Measurements from ENCODE around the gene GLRX3. TPM values are rescaled to one million over a fixed set of nuclear protein-coding genes. Genes with fewer than 3 reads are reported as not detected.

Gene GLRX3
- total RNA-seq, result 40.7 and 46.4 TPM in 2 replicates

GRCh38 chr10:130136226-130137089 is at the start of gene GLRX3:
GLRX3 (plus strand) TSS chr10:130136391; CDS start chr10:130136421, 30 bp downstream.

DNA sequence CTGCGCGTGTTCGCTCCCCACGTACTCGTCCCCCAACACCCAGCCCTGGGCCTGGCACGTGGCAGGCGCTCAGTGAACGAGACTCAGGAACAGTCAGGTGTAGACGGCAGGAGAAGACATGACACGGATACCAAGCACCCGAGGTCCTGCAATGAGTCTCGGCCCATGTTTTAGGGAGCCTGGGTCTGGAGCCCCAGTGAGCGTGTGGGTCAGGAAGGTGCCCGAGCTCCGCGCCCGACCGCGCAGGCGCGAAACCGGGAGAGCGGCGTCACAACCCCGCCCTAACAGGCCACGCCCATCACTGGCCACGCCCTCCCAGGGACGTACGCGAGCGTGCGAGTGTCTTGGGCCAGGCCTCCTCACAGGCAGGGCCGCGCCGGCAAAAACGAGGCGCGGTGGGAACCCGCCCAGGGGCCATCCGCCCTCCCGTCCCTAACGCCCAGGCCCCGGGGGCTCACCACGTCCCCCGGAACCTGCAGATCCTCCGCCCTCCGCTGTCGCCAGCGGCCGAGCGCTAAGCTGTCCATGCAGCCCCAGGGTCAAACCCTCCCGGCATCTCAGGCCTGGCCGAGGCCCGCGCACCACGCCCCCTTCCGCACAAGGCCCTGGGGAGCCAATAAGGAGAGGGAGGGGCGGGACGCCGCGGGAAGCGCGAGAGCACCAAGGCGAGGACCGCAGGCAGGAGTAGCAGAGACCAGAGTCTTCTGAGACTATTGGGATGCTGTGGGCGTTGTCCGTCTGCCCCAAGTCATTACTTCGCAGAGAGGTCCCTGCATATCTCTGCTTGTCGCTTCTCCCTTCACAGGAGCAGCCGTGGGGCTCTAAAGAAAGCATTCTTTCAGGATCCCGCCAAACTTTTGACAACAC is 25.7 kb upstream of the GLRX3 start, which contains the start of gene C10orf143:
Gene C10orf143, minus strand, starts transcription at position 585 of the 867 bp plus-strand sequence. Its CDS starts 58 bp downstream, at position 527.

Other genes with a start within 250 kb of the GLRX3 start
- gene EBF3, start 172.1 kb upstream of the GLRX3 start, total RNA-seq, result 0.97 and 2.7 TPM in 2 replicates
- 1.3 and 1.9 TPM in 2 replicates for gene C10orf143, start 25.6 kb upstream of the GLRX3 start, total RNA-seq